Brain microvascular endothelial cell (primary cell): ENCODE data around the gene MAMDC4.

Source experiments
- DNase-seq: peaks from one replicate; pipeline ENCODE4 v3.0.0-alpha.2; 2020
- H3K27ac ChIP-seq: fragments of 250-450 bp; sonication (Bioruptor Pico); 2 replicates; pipeline ENCODE4 v1.5.1; 2020; ENCODE audit warnings: mild to moderate bottlenecking, moderate library complexity
- H3K27me3 ChIP-seq: fragments of 250-450 bp; sonication (Bioruptor Pico); replicated peaks from 2 replicates; pipeline ENCODE4 v1.5.1; 2020; ENCODE audit warnings: mild to moderate bottlenecking
- H3K36me3 ChIP-seq: fragments of 250-450 bp; sonication (Bioruptor Pico); replicated peaks from 2 replicates; pipeline ENCODE4 v1.5.1; 2020; ENCODE audit warnings: mild to moderate bottlenecking
- H3K4me3 ChIP-seq: 2 replicates; pipeline ENCODE4 v1.5.1; 2011; ENCODE audit warnings: low read depth, mild to moderate bottlenecking, control low read depth, low read length, moderate library complexity
- CTCF ChIP-seq: IDR thresholded peaks from 2 replicates; pipeline ENCODE4 v1.5.1; 2011; ENCODE audit warnings: low read depth, mild to moderate bottlenecking, moderate library complexity, low read length, control low read depth, inconsistent platforms; ENCODE audit errors: missing control alignments
- in situ Hi-C: cut with HindIII; loops from 2 replicates; pipeline ENCODE4 v1.10.0; 2017; ENCODE audit warnings: low sequenced_read_pairs, low pct_ligation_motif_present

Gene MAMDC4

DNA sequence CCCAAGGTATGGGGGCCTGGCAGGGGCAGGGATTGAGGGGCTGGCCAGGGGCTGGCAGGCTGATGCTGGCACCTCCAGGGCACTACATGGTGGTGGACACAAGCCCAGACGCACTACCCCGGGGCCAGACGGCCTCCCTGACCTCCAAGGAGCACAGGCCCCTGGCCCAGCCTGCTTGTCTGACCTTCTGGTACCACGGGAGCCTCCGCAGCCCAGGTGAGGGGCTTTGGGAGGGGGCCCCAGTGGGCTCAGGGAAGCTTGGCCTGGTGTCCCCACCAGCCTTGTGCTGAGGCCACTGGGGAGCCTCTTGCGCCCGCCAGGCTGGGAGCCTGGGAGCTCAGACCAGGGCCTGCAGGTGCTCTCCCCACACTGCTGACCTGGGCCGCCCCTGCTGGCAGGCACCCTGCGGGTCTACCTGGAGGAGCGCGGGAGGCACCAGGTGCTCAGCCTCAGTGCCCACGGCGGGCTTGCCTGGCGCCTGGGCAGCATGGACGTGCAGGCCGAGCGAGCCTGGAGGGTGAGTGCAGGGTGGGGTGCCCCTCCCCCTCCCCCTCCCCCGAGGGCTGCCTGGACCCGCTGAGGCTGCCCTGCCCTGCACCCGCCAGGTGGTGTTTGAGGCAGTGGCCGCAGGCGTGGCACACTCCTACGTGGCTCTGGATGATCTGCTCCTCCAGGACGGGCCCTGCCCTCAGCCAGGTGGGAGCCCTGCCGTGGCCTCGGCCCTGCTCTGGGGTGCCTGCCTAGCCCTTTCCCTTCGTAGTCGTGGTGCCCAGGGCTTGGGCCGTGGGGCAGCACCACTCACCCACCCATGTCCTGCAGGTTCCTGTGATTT lies 5.7 kb downstream of the MAMDC4 start:
- in situ Hi-C loops = no loop called here
- no peak for TF ChIP-seq CTCF

DNA sequence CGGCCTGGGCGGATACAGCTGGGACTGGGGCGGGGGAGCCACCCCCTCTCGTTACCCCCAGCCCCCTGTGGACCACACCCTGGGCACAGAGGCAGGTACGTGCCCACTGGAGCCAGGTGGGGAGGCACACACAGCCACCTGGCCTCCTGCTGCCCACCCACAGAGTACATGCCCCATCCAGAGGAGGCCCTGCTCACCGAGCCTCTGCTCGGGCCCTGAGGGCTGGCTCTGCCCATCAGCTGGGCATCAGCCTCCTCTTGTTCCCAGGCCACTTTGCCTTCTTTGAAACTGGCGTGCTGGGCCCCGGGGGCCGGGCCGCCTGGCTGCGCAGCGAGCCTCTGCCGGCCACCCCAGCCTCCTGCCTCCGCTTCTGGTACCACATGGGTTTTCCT lies 6.3 kb downstream of the MAMDC4 start:
- Histone ChIP-seq H3K27me3 (no peaks in the 10 kb centered on the region), H3K27ac (no peak overlapping the region), H3K36me3 (peaks cover 31% of the 10 kb centered on the region), H3K4me3 (no peak overlapping the region)
- TF ChIP-seq CTCF = no peak
- DNase-seq = no peak
- in situ Hi-C loops = no loop called here

More for the DNA sequence above, 5.7 kb downstream of the MAMDC4 start:
- peaks cover 26% of the 10 kb centered on the region for H3K36me3 ChIP-seq
- H3K27ac ChIP-seq = no peak overlapping the region
- no peak for DNase-seq
- no peaks in the 10 kb centered on the region for H3K27me3 ChIP-seq
- H3K4me3 ChIP-seq = no peak overlapping the region

GRCh38 chr9:136858844-136859757 lies 7.0 kb downstream of the MAMDC4 start:
- no peak overlapping the region for H3K27ac ChIP-seq
- DNase-seq = no peak

DNA sequence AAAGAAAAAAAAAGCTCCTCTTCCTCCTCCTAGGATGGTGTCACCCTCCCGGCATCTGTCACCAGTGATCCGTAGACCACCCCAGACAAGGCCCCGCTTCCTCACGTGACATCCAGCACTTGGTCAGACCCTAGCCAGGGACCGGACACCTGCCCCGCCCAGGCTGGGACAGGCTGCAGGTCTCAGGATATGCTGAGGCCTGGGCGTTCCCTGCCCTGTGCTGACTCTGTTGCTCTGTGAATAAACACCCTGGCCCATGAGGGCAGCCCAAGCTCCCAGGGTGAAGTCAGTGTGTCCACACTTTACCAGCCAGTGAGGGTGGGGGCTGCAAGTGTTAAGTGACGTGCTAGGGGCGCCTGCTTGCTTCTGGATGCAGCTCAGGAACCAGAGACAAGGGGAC lies 8.4 kb downstream of the MAMDC4 start:
- in situ Hi-C loops = no loop called here
- H3K36me3 ChIP-seq = peaks cover 35% of the 10 kb centered on the region

More at GRCh38 chr9:136858844-136859757, 7.0 kb downstream of the MAMDC4 start:
- Histone ChIP-seq H3K36me3 (peaks cover 35% of the 10 kb centered on the region), H3K27me3 (no peaks in the 10 kb centered on the region), H3K4me3 (no peak overlapping the region)
- in situ Hi-C loops = no loop called here
- no peak for TF ChIP-seq CTCF

More for the DNA sequence above, 8.4 kb downstream of the MAMDC4 start:
- Histone ChIP-seq H3K4me3 (no peak overlapping the region), H3K27ac (no peak overlapping the region), H3K27me3 (no peaks in the 10 kb centered on the region)
- TF ChIP-seq CTCF = no peak
- no peak for DNase-seq
